NCI-H2171 (cell line): Measurements from ENCODE around the gene SORCS1.
"Not testable (repeated sequence)": the region's sequence is repeated elsewhere in the genome, so short reads cannot be mapped to it uniquely, and the experiment has no call there.

Experiments
- DNase-seq: peaks from one replicate; lab custom pipeline; 2025; lab: John Stamatoyannopoulos, UW

The SORCS1 gene

DNA sequence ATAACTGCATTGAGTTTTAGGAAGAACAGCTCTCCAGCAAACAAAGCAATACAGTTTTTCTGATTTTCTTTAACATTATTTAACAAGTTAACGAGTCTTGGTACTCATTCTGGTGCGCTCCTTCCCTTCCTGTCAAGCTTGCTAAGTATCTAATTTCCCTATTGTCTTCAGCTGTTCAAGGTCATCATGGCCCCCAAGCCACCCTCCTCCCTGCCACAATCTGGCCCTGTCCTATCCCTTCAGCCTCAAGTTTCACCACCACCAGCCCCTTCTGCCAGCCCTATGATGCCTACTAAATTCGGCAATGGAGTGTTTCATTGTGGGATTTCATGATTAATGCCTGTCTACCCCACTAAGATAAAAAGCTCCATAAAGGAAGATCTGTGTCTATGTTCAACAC, 121.0 kb downstream of the SORCS1 start:
- no peak for DNase-seq

DNA sequence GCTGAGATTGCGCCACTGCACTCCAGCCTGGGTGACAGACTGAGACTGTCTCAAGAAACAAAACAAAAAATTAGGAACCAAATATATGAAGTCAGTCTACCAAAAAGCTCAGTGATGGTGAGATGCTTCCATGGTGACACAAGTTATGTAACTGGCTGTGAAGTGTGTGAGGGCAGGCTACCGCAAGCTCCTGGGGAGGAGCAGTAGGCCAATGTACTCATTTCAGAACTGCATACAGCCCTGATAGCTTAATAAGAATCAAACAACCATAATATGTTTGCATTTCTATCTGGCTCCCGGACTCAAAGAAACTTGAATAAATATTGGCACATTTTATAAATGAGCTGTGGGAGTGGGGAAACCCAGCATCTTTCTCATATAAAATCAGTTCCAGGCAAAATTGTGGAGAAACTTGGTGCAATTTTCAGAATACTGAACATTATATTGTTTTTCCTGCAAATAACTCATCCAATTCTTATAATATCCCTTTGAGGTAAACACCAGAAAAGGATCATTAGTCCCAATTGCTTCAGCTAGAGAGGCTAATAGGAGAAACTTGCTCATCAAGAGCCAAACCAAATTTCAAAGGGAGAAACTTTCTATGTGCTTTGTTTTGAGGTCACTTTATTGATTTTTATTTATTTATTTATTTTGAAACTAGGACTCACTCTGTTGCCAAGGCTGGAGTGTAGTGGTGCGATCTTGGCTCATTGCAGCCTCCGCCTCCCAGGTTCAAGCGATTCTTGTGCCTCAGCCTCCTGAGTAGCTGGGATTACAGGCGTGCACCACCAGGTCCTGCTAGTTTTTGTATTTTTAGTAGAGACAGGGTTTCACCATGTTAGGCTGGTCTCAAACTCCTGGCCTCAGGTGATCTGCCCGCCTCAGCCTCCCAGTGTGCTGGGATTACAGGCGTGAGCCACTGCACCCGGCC, 127.0 kb downstream of the SORCS1 start:
- no peak for DNase-seq

DNA sequence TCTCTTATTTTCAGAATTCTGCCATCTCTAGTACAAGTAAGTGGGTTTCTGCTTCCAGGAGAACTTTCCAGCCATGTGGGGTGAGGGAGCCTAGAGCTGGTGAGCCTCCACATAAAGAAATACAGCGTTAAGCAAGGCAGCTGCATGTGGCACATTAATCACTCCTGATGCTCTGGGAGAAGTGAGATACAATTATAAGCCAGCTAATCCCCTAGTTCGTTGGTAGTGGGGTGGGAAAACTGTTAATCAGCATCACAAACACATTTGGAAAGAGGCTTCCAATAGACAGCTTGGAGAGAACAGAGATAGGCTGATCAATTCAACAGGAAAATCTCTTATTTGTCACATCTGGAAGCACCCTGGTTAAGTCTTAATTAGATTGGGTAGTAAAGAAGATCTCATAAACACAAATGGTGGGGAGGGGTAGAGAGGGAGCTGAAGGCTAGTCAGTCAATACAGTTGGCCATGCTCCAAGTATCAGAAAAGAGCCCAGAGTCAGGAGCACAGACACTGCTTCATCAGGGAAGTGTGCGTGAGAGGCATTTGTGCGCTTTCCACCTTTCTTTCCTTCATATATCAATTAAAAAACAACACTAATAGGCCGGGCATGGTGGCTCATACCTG, 130.6 kb downstream of the SORCS1 start:
- no peak for DNase-seq

DNA sequence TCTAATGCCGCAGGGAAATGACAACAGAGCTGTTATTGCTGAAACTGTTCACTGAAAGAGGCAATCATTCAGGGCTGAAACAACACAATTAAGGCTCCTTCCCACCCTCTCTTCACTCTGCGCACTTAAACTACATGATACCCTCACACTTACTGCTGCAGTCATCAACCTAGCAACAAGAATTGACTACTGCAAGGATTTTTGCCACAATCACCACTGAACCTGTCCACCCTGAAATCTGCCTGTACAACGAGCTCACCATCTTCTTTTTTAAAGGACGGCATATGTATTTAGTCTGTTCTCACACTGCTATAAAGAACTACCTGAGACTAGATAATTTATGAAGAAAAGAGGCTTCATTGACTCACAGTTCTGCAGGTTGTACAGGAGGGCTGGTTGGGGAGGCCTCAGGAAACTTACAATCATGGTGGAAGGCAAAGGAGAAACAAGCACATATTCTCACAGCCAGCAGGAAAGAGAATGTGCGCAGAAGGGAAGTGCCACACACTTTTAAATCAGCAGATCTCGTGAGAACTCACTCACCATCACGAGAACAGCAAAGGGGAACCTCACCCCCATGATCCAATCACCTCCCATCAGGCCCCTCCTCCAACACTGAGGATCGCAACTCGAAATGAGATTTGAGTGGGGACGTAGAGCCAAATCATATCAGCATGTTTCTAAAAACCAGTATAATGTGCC, 131.7 kb downstream of the SORCS1 start:
- DNase-seq, result no peak

DNA sequence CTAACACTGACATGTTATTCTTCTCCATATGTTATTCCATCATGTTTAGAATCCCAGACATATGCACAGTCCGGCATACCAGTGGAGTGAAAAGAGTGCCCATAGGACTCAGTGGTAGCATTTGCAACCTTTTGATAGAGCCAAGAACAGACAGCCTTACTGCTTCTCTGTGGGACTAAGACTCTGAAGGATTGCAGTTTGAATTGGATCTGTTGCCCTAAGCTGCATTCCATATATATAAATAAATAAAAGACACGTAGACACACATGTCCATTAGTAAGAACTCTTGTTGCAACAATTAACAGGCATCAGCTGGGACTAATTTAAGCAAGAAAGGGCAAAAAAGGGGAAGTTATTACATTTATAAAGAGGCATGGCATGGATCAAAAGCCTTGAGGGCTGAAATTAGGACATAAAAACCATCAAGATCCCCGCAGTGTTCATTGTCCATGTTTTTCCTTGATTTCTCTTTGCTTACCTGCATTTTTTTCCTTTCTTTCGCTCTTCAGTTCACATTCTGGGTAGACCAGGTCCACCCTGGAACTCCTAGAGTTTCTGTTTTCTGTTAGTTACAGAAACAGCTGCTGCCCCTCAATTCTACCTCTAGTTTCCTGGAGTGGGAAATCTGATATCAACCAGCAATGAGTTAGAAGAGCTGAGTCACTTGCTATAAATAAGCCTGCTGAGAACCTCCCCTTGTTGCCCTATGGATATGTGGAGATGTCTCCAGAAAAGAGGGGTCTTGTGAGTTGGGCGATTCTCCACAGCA, 132.4 kb downstream of the SORCS1 start:
- DNase-seq, result peak; percentile 1

DNA sequence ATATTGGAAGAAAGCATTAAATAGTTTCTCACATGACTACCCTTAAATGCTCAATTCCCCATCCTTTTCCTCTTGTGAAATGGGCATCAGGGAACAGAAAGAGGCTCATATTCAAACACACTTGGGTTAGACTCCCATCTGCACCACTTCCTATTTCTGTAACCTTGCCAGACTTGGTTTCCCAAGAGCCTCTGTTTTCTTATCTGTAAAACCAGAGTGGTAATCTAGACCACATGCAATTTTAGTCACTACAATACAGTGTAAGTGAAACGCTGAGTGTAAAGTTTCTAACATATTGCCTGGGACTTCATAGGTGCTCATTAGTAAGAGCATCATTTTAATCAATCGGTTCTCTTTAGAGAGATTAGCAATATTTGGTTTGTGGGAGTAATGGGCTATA, 136.3 kb downstream of the SORCS1 start:
- DNase-seq, result no peak

DNA sequence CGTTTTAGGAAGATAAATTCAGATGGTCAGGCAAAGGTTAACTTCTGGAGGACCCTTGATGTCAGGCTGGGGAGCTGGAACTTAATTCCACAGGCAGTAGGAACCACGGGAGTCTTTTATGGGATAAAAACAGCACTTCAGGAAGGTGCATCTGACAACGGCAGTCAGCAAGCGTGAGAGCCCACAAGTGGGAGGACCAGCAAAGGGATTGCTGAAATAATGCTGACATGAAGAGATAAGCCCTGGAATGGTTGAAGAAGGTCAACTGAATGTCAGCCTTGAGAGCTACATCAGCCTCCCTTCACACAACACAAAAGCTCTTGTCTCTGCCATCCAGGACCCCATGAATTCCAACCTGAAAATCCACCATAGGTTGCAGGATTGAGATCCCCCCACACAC, 138.8 kb downstream of the SORCS1 start:
- no peak for DNase-seq

DNA sequence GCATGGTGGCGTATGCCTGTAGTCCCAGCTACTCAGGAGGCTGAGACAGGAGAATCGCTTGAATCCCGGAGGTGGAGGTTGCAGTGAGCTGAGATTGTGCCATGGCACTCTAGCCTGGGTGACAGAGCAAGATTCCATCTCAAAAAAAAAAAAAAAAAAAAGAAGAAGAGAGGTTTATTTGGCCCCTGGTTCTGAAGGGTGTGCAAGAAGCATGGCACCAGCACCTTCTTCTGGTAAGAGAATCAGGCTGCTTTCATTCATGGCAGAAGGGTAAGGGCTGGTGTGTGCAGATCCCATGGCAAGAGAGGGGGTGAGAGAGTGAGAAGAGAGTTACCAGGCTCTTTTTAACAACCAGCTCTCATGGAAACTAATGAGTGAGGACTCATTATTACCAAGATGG, 140.5 kb downstream of the SORCS1 start:
- not testable (repeated sequence) for DNase-seq

DNA sequence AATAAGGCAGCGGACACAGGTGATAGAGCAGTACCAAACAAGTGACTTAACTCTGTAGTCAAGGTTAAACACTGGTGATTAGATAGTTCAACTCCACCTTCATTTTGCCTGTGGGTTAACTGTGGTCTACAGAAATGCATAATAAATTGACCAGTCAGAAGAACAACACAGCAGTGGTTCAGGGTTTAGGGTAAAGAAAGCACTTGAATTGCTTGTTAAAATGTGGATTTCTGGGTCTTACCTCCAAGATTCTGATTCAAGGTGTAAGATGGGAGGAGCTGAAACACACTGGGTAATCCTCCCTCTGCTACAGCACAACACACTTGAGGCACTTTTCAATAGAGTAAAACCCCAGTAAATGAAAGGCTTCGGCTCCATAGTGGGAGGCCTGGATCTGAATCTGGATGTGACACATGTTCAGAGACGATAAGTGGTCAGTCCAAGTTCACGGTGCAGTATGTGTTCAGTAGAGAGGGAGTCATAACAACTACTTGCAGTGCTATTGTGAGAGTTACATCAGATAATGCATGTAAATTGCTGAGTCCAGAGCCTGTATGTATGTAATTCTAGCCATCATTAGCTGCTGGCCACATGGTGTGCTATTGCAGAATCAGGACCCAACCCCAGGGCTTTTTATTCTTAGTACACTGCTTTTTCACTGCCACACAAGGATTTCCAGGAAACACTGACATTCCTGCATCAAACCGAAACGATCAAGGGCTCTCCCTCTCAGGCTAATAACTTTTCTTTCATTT, 141.7 kb downstream of the SORCS1 start:
- DNase-seq, result no peak

DNA sequence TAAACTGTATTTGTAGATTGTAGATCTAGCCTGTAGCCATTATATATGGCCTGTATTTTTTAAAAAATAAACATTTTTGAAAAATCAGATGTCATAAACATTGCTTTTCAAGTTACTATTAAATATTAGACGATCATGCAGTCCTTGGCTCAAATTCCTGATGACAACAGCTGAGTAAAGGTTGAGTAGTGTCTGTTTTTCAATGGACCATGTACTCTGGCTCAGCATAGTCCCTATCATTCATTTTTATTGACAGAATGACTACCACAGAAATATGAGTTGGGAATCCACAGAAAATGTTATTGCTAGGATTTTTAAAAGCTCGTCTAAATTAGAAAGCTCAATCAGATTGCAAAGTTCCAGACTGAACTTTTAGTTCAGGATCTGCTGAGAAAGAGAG, 145.4 kb downstream of the SORCS1 start:
- DNase-seq, result no peak

DNA sequence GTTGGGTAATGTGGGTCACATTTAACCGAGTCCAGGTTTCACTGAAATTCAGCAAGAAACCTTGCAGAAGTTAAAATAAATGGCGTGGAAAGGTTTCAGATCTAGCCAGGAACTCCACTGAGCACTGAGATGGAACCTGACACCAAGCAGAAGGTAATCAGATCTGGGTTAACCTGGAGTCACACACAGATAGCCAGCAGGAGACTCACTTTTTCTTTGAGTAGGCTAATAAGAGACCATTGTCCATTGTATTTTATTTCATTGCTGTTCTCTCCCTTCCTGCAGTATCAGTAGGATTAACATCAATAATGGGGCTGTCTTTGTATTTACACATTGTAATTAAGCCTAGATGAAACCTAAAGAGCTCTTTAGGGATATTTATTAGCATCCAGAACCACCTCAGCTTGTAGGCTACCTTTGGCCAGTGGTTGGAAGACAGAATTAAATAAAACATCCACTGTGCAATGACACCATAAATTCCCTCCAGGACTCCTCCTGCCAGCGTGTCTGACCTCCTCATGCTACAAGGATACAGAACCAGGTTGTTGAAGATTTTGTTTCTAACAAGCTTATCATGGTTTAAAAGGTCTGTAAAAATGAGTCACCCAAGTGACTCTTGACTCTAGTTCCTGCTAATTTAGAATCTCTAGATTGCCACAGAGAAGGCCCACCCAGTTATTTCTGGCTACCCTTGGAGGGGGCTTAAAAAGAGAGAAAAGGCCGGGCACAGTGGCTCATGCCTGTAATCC, 151.1 kb downstream of the SORCS1 start:
- DNase-seq, result no peak

DNA sequence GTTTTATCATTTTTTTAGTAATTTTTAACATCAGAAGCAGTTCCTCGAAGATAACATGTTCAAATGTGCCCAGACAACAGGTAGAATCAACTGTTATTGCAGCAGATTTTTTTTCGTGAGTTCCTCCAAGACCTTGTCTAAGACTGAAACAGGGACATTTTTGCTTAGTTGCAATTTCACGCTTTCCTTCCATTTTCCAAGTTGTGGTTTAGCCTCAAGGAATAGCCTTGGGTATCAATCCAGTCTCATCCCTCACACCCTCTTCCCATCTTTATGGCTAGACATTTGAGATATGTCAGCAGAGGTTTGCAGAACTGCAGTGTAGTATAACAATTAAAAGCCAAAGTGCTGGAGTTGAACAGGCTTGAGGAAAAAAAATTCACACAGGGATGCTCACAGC, 152.5 kb downstream of the SORCS1 start:
- DNase-seq, result no peak

DNA sequence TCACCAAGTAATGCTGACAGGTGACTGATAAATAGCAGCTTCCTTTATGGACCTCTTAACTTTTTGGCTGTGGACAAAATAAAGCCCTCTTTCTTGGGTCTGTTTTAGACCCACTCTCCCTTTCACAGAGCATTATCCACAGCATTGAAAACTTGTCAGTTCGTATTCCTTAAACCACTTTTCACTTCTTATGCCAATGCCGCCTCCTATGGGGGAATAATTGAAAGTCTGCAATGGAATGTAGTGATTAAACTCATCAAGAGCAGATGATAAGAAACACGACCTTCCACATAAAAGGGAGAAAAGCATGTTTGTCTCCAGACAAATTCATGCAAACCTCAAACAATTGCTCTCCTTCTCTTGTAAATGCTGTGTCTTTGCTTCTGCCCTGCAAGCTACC, 153.4 kb downstream of the SORCS1 start:
- DNase-seq, result no peak

DNA sequence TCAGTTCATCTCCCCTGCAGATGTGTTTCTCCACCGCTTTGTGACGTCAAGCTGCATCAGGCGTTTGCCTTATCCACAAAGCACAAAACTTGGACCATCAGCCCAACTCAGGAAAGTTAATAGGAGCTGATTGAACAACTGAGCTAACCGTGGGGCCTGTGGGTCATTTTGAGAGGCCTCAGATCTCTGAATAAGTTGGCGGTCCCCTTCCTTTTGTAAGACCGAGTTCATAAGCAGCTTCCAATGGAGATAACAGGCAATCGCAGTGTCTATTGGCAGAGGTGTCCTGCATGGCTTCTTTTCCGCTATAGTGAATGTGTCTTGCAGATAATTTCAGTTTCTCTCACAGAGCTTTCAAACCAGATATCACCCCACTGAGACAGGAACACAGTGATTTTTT, 154.0 kb downstream of the SORCS1 start:
- DNase-seq, result no peak

DNA sequence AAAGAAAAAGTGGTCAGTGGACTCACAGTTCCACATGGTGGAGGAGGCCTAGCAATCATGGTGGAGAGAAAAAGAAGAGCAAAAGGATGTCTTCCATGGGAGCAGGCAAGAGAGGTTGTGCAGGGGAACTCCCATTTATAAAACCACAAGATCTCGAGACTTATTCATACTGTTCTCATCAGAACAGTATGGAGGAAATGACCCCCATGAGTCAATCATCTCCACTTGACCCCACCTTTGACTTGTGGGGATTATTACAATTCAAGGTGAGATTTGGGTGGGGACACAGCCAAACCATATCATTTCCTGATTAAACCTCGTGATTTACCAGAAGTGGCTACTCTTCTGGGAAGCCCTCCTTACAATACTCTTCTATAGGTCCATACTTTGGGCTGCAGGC, 160.1 kb downstream of the SORCS1 start:
- no peak for DNase-seq

DNA sequence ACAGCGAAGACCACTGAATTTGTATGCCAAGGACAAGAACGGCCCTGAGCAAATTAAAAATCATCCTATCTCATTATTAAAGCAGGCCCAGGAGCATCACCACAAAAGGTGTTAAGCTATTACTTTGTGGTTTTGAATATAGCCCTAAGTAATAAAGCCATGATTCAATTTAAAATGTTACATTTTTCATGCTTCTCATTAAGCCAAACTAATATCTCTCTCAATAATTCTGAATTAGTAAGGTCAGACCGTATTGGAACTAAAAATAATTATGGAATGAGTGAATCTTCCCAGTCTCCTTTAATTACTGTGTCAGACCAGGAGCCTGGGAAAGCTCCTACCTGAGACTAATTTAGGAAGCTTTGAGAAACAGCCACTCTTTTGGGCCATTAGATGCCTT, 162.4 kb downstream of the SORCS1 start:
- no peak for DNase-seq

DNA sequence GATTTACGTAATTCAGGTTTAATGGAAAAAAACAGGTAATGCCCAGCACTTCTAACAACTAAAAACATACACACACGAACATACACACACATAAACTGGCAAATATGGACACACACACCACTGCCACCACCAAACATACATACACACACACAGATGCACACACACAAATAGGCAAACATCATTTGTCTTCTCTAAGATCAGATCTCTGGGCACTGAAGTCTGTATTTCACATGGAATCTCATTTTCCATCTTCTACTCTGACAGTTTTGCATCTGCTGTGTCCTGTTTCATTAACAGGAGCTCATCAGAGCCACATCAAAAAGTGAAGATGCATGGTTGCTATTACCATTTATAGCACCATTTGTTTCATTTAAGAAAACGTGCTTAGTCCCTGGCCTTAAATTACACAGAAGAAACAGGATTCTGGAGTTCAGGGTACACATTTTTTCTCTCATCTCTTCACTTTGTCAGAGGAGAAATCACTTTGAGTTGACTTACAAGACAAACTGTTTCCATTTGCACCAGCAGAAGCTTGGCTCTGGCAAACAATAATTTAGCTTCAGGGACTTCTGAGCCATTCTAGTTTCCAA, 165.3 kb downstream of the SORCS1 start:
- no peak for DNase-seq

DNA sequence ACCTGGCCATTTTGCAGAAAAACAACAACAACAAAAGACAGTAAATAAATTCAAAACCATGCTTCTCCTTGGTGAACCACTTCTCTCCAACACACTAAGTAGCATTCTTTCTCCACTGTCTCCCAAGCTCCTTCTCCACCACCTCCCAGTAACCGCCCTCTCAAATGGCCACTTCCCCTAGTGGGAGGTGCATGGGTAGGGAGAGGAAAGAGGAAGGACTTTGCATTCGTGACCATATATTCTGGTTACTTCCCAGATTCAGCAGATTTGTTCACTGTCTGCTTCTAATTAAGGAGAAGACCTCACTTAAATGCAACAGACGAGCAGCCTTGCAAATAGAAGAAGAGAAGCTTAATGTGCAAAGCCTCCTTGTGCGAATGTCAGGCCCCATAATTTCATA, 166.8 kb downstream of the SORCS1 start:
- DNase-seq, result no peak

DNA sequence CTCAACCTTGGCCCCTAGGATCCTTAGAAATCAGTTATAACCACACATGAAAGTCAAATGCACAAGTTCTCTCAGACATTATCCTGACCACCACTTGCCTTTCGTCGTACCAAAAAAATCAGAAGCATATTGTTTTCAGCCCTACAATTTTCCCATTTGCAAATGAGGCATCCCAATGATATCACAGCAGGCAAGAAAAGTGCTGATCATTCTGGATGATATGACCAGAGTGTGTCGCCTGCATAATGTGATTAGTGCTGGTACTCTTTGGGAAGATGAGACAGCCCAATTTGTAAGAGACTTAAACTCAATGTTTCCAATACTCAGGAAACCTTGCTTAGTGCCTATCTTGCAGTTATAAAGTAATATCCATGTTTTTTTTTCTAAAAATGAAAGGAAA, 168.0 kb downstream of the SORCS1 start:
- DNase-seq, result no peak

DNA sequence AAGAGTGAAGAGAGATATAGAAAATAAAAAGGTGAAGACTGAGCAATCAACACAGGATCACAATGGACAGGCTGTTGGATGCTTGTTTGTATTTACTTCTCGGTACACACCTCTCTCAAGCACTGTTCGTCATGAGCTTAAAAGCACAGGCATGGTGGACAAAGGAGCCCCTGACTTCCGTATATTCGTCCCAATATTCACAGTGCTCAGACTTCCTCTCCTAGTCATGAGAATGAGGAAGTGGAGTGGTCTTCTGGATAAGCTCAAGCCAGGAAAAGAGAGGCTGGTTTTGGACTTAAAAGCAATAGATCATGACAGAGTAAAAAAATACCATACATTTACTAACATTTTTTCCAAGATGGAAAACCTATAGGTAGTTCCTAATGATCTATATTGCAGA, 172.5 kb downstream of the SORCS1 start:
- no peak for DNase-seq
